Tibial nerve (tissue), 4 donors: ENCODE results near the gene MYO1B. TPM values are rescaled to one million over a fixed set of nuclear protein-coding genes. Genes with fewer than 3 reads are reported as not detected.

Source experiments
- DNase-seq, 2 donors: peaks; one replicate each; pipeline ENCODE4 v3.0.0-alpha.2; 2019; ENCODE audit warnings: low spot score in 2 of 2
- H3K27ac ChIP-seq, 4 donors: fragments of 200-600 bp; sonication (generic) in 3 of 4; one replicate each; pipeline ENCODE4 v1.5.1; 2017 to 2019; ENCODE audit warnings: mild to moderate bottlenecking in 1 of 4
- H3K27me3 ChIP-seq, 2 donors: fragments of 200-600 bp; sonication (generic) in 1 of 2; one replicate each; pipeline versions ENCODE4 v1.5.1 to v1.6.0; 2017 to 2019
- H3K36me3 ChIP-seq, 3 donors: fragments of 200-600 bp; sonication (generic); one replicate each; pipeline ENCODE4 v1.5.1; 2018 to 2019
- H3K4me1 ChIP-seq, 4 donors: fragments of 200-600 bp; sonication (generic) in 3 of 4; one replicate each; pipeline ENCODE4 v1.5.1; 2017 to 2019
- H3K4me3 ChIP-seq, 4 donors: fragments of 200-600 bp; sonication (generic) in 3 of 4; one replicate each; pipeline ENCODE4 v1.5.1; 2017 to 2019; ENCODE audit warnings: mild to moderate bottlenecking in 1 of 4, moderate library complexity in 1 of 4
- H3K9me3 ChIP-seq, 4 donors: fragments of 200-600 bp; sonication (generic) in 3 of 4; one replicate each; pipeline ENCODE4 v1.5.1; 2017 to 2019
- EP300 ChIP-seq, 2 donors: sonication (generic); formaldehyde crosslinking; IDR thresholded peaks; one replicate each; pipeline ENCODE4 v1.6.1; 2017; ENCODE audit warnings: antibody characterized with exemption in 2 of 2, mild to moderate bottlenecking in 1 of 2
- POLR2A ChIP-seq, 2 donors: fragments of 450-650 bp; IDR thresholded peaks; one replicate each; pipeline ENCODE4 v1.6.1; 2017; ENCODE audit warnings: antibody characterized with exemption in 2 of 2, mild to moderate bottlenecking in 2 of 2, moderate library complexity in 2 of 2
- WGBS, 2 donors: methylation state at CpG; one replicate each; pipeline ENCODE4 v1.1.5; 2018; 5-methylcytosine and 5-hydroxymethylcytosine counted together
- total RNA-seq, 4 donors: library from RNA; depleted of rRNA; stranded (reverse); fragments of >200 nt; gene quantifications; one replicate each; pipeline ENCODE4 v1.1.0, GENCODE V29; 2016
- TF ChIP-seq, protein P1 (sequence below), 5 experiments: fragments of 200-600 bp in 3 of 5; fragments of 450-650 bp in 2 of 5; sonication (generic) in 3 of 5; IDR thresholded peaks; one replicate each; pipeline ENCODE4 v1.5.1; 2016 to 2019; ENCODE audit warnings: antibody characterized with exemption in 5 of 5, mild to moderate bottlenecking in 3 of 5, moderate library complexity in 2 of 5

Gene MYO1B
- total RNA-seq, 4 donors from 2014 or later, result 27.9 to 44.4 (median 36.8) TPM

DNA sequence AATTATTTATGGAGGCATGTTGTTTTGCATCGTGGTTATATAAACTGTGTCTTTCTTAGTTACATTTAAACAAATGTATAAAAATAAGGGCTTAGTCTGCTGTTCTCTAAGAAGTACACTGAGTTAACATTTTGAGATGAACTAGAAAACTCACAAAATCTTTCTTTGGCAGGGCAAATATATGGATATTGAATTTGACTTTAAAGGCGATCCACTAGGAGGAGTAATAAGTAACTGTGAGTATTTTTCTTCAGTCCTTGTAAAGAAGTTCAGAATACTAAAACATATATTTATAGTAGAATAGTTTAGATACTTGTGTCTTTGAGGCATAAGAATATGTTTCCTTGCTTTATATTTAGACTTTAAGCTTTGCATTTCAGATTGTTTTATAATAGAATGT lies 104.8 kb downstream of the MYO1B start:
- no peak for DNase-seq
- WGBS, 2 donors, result 59 to 64% methylated on average over 2 of the region's 2 CpGs
- Histone ChIP-seq H3K9me3 (no peaks in the 10 kb centered on the region), H3K36me3 (peaks cover 0 to under 1% (median 0%) of the 10 kb centered on the region in 3 donors), H3K4me1 (no peaks in the 10 kb centered on the region), H3K27me3 (no peaks in the 10 kb centered on the region), H3K27ac (no peak overlapping the region), H3K4me3 (no peak overlapping the region)
- TF ChIP-seq POLR2A (IDR thresholded peaks at IDR 0.05) (no peak), EP300 (IDR thresholded peaks at IDR 0.05) (no peak)
- TF ChIP-seq, protein P1, sequence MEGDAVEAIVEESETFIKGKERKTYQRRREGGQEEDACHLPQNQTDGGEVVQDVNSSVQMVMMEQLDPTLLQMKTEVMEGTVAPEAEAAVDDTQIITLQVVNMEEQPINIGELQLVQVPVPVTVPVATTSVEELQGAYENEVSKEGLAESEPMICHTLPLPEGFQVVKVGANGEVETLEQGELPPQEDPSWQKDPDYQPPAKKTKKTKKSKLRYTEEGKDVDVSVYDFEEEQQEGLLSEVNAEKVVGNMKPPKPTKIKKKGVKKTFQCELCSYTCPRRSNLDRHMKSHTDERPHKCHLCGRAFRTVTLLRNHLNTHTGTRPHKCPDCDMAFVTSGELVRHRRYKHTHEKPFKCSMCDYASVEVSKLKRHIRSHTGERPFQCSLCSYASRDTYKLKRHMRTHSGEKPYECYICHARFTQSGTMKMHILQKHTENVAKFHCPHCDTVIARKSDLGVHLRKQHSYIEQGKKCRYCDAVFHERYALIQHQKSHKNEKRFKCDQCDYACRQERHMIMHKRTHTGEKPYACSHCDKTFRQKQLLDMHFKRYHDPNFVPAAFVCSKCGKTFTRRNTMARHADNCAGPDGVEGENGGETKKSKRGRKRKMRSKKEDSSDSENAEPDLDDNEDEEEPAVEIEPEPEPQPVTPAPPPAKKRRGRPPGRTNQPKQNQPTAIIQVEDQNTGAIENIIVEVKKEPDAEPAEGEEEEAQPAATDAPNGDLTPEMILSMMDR (IDR thresholded peaks at IDR 0.05), result no peak

DNA sequence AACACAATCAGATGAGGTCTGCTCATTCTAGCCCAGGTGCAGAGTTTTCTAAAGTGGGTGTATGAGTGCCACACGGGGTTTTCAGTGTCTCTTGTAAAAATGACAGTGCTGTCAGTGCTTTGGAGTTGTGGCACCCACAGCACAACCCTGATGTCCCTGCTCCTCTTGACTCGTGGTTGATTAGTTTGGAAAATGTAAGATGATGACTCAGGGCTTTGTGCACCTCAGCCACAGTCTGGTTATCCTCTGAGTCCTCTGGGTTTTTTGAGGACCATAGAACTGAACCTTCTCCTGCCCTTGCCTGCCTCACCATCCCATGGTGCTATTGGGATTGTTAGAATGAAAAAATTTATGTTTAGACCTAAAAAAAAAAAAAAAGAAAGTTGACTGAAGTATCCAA lies 105.6 kb downstream of the MYO1B start:
- no peaks in the 10 kb centered on the region for H3K27me3 ChIP-seq
- no peaks in the 10 kb centered on the region for H3K9me3 ChIP-seq
- no peak overlapping the region for H3K27ac ChIP-seq
- no peak overlapping the region for H3K4me3 ChIP-seq
- TF ChIP-seq POLR2A (IDR thresholded peaks at IDR 0.05) (no peak), EP300 (IDR thresholded peaks at IDR 0.05) (no peak)
- TF ChIP-seq, protein P1 (IDR thresholded peaks at IDR 0.05), result no peak
- WGBS, 2 donors, result 54 to 62% methylated on average over 2 of the region's 2 CpGs
- peaks cover 0 to 4% (median 0%) of the 10 kb centered on the region in 3 donors for H3K36me3 ChIP-seq
- no peak for DNase-seq
- H3K4me1 ChIP-seq, result no peaks in the 10 kb centered on the region

DNA sequence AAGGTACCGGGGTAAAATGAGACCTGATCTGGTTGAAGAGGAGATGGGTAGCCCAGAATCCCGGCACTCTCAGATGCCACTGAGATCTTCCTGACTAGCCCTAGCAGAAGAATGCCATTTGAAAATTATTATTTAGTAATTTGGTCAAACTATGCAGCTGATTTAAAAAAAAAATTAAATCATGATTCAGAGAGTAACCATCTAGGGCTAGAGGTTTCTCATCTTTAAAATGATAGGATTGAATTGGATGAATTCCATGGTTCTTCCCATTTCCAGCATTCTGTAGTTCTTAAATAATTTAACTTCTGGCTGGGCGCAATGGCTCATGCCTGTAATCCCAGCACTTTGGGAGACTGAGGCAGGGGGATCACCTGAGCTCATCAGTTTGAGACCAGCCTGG lies 106.1 kb downstream of the MYO1B start:
- H3K4me1 ChIP-seq, result no peaks in the 10 kb centered on the region
- H3K27me3 ChIP-seq, result no peaks in the 10 kb centered on the region
- no peak for DNase-seq
- H3K36me3 ChIP-seq, result peaks cover 0 to 4% (median 0%) of the 10 kb centered on the region in 3 donors
- 92% methylated on average over 3 of the region's 3 CpGs for WGBS, 2 donors
- no peak overlapping the region for H3K4me3 ChIP-seq
- H3K9me3 ChIP-seq, result no peaks in the 10 kb centered on the region
- TF ChIP-seq POLR2A (IDR thresholded peaks at IDR 0.05) (no peak), EP300 (IDR thresholded peaks at IDR 0.05) (no peak)
- TF ChIP-seq, protein P1 (IDR thresholded peaks at IDR 0.05), result no peak
- H3K27ac ChIP-seq, result no peak overlapping the region

DNA sequence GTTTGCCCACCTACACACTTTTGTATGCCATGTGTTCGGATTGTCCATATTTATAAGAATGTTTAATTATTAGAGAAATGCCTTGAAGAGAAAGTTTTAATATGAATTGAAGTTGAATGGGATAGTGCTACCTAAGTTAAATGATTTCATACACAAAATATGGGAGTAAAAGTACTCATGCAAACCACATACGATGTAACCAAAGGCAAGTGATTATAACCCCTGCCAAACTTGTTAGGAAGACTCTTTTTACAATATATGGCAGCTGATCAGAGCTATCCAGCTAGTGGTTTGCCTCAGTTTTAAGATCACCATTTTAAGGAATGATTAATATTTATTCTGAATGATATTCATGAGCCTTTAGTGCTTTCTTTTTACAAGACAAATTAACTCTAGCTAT lies 106.7 kb downstream of the MYO1B start:
- H3K27me3 ChIP-seq, result no peaks in the 10 kb centered on the region
- H3K9me3 ChIP-seq, result no peaks in the 10 kb centered on the region
- DNase-seq, result no peak
- TF ChIP-seq EP300 (IDR thresholded peaks at IDR 0.05) (no peak), POLR2A (IDR thresholded peaks at IDR 0.05) (no peak)
- TF ChIP-seq, protein P1 (IDR thresholded peaks at IDR 0.05), result no peak
- H3K27ac ChIP-seq, result no peak overlapping the region
- H3K4me1 ChIP-seq, result no peaks in the 10 kb centered on the region
- 89 to 91% methylated on average over 2 of the region's 2 CpGs for WGBS, 2 donors
- no peak overlapping the region for H3K4me3 ChIP-seq
- H3K36me3 ChIP-seq, result peaks cover 0 to 4% (median 0%) of the 10 kb centered on the region in 3 donors

DNA sequence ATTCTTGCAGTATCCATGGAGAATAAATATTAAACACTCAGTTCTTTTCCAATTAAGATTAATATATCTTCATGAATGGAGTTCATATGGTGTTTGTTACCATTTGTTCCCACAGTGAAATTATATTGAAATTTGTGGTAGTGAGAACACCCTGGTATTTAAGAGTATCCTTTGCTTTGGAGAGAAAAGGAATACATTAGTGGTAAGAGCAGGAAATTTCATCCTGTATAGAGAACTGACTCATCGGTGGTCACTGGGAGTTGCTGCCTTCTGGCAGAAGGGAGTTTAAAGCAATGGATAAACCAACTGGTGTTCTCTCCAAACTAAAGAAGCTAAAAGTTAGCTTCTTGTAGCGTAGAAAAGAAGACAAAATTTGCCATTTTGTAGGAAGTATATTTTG lies 107.3 kb downstream of the MYO1B start:
- no peak overlapping the region for H3K27ac ChIP-seq
- DNase-seq, result no peak
- no peaks in the 10 kb centered on the region for H3K4me1 ChIP-seq
- H3K36me3 ChIP-seq, result peaks cover 0 to 4% (median 0%) of the 10 kb centered on the region in 3 donors
- WGBS, 2 donors, result 71 to 88% methylated on average over 2 of the region's 2 CpGs
- H3K9me3 ChIP-seq, result no peaks in the 10 kb centered on the region
- H3K4me3 ChIP-seq, result no peak overlapping the region
- TF ChIP-seq EP300 (IDR thresholded peaks at IDR 0.05) (no peak), POLR2A (IDR thresholded peaks at IDR 0.05) (no peak)
- TF ChIP-seq, protein P1 (IDR thresholded peaks at IDR 0.05), result no peak
- no peaks in the 10 kb centered on the region for H3K27me3 ChIP-seq
